Skeletal muscle satellite cell (primary cell): ENCODE results near the gene PRKCE.

Source experiments
- H3K27me3 ChIP-seq: 2 replicates; pipeline ENCODE4 v1.7.0; 2013; ENCODE audit warnings: low read length; ENCODE audit not compliant: control insufficient read depth, insufficient read depth
- H3K36me3 ChIP-seq: 2 replicates; pipeline ENCODE4 v1.7.0; 2013; ENCODE audit warnings: mild to moderate bottlenecking, control low read depth, low read length; ENCODE audit not compliant: insufficient read depth
- H3K4me1 ChIP-seq: 2 replicates; pipeline ENCODE4 v1.7.0; 2013; ENCODE audit warnings: low read length; ENCODE audit not compliant: control insufficient read depth, insufficient read depth
- H3K4me2 ChIP-seq: 2 replicates; pipeline ENCODE4 v1.7.0; 2013; ENCODE audit warnings: mild to moderate bottlenecking, low read length
- H3K4me3 ChIP-seq: 2 replicates; pipeline ENCODE4 v1.7.0; 2013; ENCODE audit warnings: low read length
- H3K9ac ChIP-seq: 2 replicates; pipeline ENCODE4 v1.7.0; 2013; ENCODE audit warnings: mild to moderate bottlenecking, low read depth, low read length, moderate library complexity
- H3K9me3 ChIP-seq: replicated peaks from 2 replicates; pipeline ENCODE4 v1.7.0; 2013; ENCODE audit warnings: mild to moderate bottlenecking, control low read depth, low read length

Gene PRKCE

DNA sequence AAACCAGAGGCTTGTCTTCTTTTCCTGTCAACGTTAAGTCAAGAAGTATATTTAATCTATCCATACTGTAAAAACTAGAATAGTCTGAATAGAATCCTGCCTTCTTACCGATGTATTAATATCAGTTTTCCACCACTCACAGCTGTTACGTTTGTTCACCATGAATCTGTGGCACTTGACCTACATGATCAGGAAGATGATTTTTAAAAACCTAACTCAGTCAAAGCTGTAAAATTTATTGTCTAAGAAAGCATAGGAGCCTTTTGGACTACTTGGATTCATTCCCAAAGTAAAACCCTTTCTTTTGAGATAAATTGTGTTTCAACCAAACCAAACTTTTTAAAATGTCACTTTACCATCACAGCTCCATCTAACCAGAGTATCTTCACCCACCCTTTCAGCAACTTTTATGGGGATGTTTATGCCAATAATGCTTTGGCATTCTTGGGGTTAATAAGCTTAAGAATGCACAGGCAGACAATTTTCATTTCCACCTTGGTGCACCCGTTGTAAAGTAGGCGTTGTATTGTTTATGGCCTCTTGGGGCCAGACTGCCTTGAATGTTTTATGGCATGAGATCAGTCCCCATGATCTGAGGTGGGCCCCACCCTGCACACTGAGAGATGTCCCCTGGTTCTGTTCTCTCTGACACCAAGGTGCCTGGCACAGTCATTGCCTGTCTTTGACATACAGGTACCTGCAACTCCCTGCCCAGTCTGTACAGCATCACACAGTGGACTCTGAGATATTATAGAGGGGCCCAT, 469.5 kb downstream of the PRKCE start:
- Histone ChIP-seq H3K36me3 (no peaks in the 10 kb centered on the region), H3K9ac (no peak overlapping the region), H3K4me3 (no peak overlapping the region), H3K4me1 (peaks cover 23% of the 10 kb centered on the region), H3K27me3 (no peaks in the 10 kb centered on the region), H3K4me2 (no peak overlapping the region), H3K9me3 (no peaks in the 10 kb centered on the region)

DNA sequence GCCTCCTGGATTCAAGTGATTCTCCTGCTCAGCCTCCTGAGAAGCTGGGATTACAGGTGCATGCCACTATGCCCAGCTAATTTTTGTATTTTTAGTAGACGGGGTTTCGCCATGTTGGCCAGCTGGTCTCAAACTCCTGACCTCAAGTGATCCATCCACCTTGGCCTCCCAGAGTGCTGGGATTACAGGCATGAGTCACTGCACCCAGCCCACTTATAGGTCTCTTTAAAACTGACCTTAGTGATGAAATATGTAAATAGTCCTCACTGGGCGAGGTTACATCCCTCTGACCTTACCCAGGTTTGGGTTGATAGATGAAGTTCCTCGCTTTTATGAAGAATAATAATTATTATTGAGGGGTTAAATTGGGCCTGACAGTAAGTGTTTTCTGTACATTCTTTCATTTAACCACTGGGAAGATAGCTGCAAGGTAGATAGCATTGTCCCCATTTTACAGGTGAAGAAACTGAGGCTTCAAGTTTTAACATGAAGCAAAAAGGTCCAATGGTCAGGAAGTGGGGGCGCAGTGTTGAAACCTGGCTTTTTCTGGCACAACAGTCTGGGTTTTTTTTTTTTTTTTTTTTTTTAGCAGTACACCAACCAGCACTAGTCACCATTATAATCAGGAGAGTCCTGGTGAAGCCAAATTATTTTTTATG, 471.0 kb downstream of the PRKCE start:
- no peak overlapping the region for H3K4me2 ChIP-seq
- H3K4me3 ChIP-seq: no peak overlapping the region
- H3K9ac ChIP-seq: no peak overlapping the region
- no peaks in the 10 kb centered on the region for H3K27me3 ChIP-seq
- peaks cover 17% of the 10 kb centered on the region for H3K4me1 ChIP-seq
- no peaks in the 10 kb centered on the region for H3K9me3 ChIP-seq
- no peaks in the 10 kb centered on the region for H3K36me3 ChIP-seq

DNA sequence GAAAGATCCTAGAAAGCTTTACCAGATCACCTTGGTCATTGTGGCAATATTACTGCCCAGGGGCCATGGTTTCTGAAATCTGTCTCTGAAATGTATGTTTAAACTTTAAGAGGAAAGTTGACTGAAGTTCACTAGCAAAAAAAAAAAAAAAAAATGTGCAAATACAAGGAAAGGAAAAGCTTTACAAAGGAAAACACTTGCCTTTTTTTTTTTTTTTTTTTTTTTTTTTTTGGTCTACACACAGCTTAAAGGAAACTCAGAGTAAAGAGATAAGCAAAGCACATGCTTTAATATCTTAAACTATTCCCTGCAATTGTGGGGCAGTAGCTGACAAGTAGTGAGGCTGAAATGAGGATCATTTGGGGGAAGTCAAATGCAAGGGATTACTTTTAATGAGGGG, 471.5 kb downstream of the PRKCE start:
- Histone ChIP-seq H3K4me1 (peaks cover 12% of the 10 kb centered on the region), H3K4me3 (no peak overlapping the region), H3K9me3 (no peaks in the 10 kb centered on the region), H3K36me3 (no peaks in the 10 kb centered on the region), H3K27me3 (no peaks in the 10 kb centered on the region), H3K9ac (no peak overlapping the region), H3K4me2 (no peak overlapping the region)

DNA sequence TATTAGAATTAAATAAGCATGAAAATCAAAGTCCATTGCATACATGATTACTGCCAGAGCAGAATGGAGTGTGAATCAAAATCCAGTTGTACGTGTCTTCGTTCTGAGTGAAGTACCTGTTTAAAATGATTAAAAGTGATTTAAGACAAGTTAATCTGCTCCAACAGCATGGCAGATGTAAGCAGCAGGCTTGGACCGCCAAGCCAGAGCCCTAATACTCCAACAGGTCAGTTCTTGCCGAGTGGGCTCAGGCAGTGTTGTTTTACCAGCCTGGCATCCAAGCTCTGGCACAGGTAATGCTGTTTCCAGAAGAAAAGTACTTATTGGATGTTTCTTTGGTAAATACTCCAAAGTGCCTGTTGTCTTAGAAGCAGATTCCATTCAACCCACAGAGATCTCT, 474.3 kb downstream of the PRKCE start:
- no peaks in the 10 kb centered on the region for H3K9me3 ChIP-seq
- H3K36me3 ChIP-seq: no peaks in the 10 kb centered on the region
- H3K9ac ChIP-seq: no peak overlapping the region
- no peaks in the 10 kb centered on the region for H3K4me1 ChIP-seq
- H3K4me2 ChIP-seq: no peak overlapping the region
- H3K27me3 ChIP-seq: no peaks in the 10 kb centered on the region
- H3K4me3 ChIP-seq: no peak overlapping the region

DNA sequence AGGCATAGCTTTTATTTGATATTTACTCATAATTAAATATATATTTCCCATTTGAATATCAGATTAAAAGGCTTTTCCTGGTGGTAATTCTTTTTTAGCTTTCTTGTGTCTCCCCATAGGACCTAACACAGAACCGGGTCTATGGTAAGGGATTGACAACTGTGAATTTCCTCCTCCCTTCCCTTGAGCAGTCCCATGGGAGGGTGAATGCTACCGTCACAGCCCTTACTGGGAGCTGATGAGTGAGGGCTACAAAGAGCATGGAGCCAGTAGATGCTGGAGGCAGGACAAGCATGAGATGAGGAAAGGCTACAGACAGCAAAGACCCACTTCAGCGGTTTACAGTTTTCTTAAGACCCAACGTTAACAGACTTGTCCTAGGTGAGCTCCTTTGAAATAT, 475.1 kb downstream of the PRKCE start:
- no peak overlapping the region for H3K4me3 ChIP-seq
- no peaks in the 10 kb centered on the region for H3K36me3 ChIP-seq
- H3K4me1 ChIP-seq: no peaks in the 10 kb centered on the region
- no peak overlapping the region for H3K9ac ChIP-seq
- no peaks in the 10 kb centered on the region for H3K27me3 ChIP-seq
- no peak overlapping the region for H3K4me2 ChIP-seq
- no peaks in the 10 kb centered on the region for H3K9me3 ChIP-seq

DNA sequence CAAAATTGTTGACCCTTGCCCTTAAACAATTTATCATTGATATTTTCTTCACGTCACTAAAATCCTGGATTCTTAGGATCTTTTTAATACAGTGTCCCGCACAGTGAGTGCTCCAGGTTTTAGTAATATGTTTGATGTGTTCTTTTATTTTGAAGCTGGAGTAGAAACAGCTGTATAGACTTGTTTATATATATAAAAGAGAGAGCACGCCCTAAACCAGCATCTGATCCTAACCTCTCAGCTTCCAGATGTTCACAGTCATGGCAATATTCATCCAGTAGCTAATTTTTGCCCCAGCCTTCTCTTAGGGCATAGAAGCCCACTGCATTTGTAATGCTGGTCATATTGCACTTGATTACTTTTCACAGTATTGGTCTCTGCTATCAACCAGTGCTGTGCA, 475.7 kb downstream of the PRKCE start:
- no peak overlapping the region for H3K9ac ChIP-seq
- no peaks in the 10 kb centered on the region for H3K27me3 ChIP-seq
- no peaks in the 10 kb centered on the region for H3K9me3 ChIP-seq
- H3K4me2 ChIP-seq: no peak overlapping the region
- no peaks in the 10 kb centered on the region for H3K36me3 ChIP-seq
- H3K4me1 ChIP-seq: no peaks in the 10 kb centered on the region
- H3K4me3 ChIP-seq: no peak overlapping the region

DNA sequence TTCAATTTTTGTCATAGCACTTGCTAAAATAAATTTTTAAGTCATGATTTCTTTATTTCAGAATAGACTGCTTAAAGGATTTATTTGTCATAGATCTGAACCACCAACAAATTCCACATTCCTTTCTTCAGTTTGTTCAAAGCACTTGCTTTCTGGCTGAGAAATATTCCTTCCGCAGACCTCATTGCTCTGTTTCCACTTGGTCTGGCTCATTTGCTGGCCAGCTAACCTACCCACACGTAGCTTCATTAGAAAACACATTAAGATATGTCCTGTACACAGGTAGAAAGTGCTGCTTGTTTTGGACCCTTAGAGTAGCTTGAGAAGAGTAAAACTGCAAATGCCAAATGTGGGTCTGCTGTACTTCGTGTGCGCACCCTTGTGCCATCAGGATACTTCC, 479.0 kb downstream of the PRKCE start:
- H3K4me1 ChIP-seq: no peaks in the 10 kb centered on the region
- no peaks in the 10 kb centered on the region for H3K9me3 ChIP-seq
- H3K9ac ChIP-seq: no peak overlapping the region
- H3K4me3 ChIP-seq: no peak overlapping the region
- no peaks in the 10 kb centered on the region for H3K27me3 ChIP-seq
- no peak overlapping the region for H3K4me2 ChIP-seq
- no peaks in the 10 kb centered on the region for H3K36me3 ChIP-seq

DNA sequence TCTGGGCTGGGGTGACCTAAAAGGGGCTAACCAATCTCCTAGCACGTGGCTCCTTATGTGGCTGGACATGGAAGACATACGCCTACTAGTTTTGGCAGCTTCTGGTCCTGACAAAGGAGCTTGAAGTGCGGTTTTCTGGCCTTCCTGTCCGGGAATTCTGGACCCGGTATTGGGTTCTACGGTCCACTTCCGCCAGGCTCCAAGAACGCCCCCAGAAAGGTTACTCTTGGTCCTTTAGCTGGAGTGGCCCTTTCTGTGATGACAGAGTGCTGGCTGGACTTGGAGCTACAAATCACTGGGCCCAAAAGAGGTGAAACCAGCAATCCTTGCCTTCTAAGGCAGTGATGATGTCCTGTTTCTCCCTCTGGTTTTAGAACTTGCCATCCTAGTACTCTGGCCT, 481.5 kb downstream of the PRKCE start:
- H3K27me3 ChIP-seq: no peaks in the 10 kb centered on the region
- H3K4me3 ChIP-seq: no peak overlapping the region
- no peaks in the 10 kb centered on the region for H3K9me3 ChIP-seq
- H3K9ac ChIP-seq: no peak overlapping the region
- H3K36me3 ChIP-seq: no peaks in the 10 kb centered on the region
- no peaks in the 10 kb centered on the region for H3K4me1 ChIP-seq
- H3K4me2 ChIP-seq: no peak overlapping the region

DNA sequence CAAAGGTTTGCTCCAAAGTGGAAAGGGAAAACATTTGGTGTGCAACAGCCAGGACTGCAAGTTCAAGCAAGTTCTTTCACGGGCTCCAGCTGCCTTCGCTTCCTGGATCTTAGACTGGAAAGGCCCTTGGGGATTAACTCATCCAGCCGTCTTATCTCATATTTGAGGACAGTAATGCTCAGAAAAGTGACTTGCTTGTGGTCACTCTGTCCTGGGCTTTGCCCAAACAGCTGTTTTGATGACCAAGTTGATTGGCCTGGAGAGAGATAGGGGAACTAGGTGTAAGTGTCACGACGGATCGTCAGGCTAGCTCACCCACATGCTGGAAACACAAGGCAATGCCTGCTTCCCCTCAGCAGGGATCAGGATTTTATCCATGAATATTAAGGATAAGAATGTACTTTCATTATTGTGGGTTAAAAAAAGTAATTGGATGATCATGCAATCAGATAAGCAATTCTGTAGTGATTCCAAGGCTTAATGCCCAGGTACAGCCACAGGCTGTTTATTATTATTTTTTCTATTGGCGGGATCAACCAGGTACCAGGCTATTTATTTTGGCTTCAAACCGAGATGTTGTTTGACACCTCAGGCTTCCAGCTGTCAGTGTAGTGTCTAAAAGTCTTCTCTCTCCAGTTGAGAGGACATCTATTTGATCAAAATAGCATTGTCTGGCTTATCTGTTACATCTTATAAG, 483.2 kb downstream of the PRKCE start:
- Histone ChIP-seq H3K4me2 (no peak overlapping the region), H3K4me1 (no peaks in the 10 kb centered on the region), H3K4me3 (no peak overlapping the region), H3K9me3 (no peaks in the 10 kb centered on the region), H3K36me3 (no peaks in the 10 kb centered on the region), H3K9ac (no peak overlapping the region), H3K27me3 (no peaks in the 10 kb centered on the region)

DNA sequence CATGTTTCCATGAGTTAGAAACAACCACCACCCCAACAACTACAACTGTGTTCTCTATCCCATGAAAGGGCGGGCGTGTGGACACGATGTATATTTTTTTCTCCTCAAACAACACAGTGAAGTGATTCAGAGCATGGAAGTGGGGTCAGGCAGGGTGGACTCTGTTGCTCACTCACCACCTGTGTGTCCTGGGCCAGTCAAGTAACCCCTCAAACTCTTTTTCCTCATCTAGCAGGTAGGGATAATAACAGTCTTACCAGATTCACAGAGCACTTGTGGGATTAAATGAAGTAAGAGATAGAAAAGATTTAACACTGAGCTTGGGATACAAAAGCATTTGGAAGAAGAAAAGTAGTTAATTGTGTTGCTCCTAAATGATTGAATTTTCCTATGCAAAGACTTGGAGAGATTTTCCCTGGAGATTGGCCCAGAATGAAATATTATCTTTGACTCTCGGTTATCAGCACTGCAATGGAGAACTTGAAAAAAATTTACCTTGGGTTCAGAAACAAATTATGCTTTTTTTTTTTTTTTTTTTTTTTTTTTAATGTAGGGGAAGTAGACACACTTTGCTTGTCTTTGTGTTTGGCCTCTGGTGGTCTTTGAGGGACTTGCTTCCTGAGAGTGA, 483.9 kb downstream of the PRKCE start:
- no peak overlapping the region for H3K4me2 ChIP-seq
- H3K4me1 ChIP-seq: no peaks in the 10 kb centered on the region
- H3K36me3 ChIP-seq: no peaks in the 10 kb centered on the region
- no peak overlapping the region for H3K9ac ChIP-seq
- no peaks in the 10 kb centered on the region for H3K9me3 ChIP-seq
- no peak overlapping the region for H3K4me3 ChIP-seq
- H3K27me3 ChIP-seq: no peaks in the 10 kb centered on the region

DNA sequence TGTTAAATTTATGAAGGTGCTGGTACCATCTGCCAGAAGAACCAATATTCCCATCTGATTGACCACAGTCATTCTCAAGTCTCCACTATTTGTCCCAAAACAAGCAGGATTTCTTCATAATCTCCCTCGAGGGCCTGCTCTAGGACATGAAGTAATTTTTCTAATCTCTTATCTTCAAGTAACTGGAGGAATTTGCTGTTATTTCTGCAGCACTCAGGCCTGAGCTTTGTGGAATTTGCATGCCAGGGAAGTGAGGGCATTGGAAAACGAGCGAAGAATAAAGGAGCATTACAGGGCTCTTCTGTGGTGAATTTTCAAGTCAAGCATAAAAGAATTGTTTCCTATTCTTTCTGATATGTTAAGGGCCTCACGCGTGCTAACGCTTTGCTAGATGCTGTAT, 484.5 kb downstream of the PRKCE start:
- H3K27me3 ChIP-seq: no peaks in the 10 kb centered on the region
- no peaks in the 10 kb centered on the region for H3K4me1 ChIP-seq
- no peak overlapping the region for H3K4me3 ChIP-seq
- no peaks in the 10 kb centered on the region for H3K36me3 ChIP-seq
- H3K9ac ChIP-seq: no peak overlapping the region
- H3K4me2 ChIP-seq: no peak overlapping the region
- no peaks in the 10 kb centered on the region for H3K9me3 ChIP-seq
